DND-41 (cell line): ENCODE results near the gene SLC48A1.
A peak's percentile ranks its signal among the peaks of the same experiment; 100 is the strongest.

Source experiments
- ATAC-seq: fragments of 200-7000 bp; cut with Tn5 transposase; 3 replicates; pipeline ENCODE4 v1.9.1; 2021; ENCODE audit warnings: low read depth; ENCODE audit not compliant: insufficient read depth
- DNase-seq: peaks from one replicate; pipeline ENCODE4 v3.0.0-alpha.2; 2020
- H2AFZ ChIP-seq: 2 replicates; pipeline ENCODE4 v1.6.0; 2012; ENCODE audit warnings: low read depth, low read length
- H3K27ac ChIP-seq: 2 replicates; pipeline ENCODE4 v1.5.1; 2012; ENCODE audit warnings: low read length, inconsistent platforms
- H3K27me3 ChIP-seq: fragments of 200-600 bp; sonication (generic); 2 replicates; pipeline ENCODE4 v1.6.0; 2012; ENCODE audit warnings: low read length, mild to moderate bottlenecking, inconsistent platforms; ENCODE audit not compliant: insufficient read depth, poor library complexity
- H3K36me3 ChIP-seq: 2 replicates; pipeline ENCODE4 v1.5.1; 2012; ENCODE audit warnings: low read length, inconsistent platforms; ENCODE audit not compliant: insufficient read depth
- H3K4me1 ChIP-seq: 2 replicates; pipeline ENCODE4 v1.5.1; 2012; ENCODE audit warnings: mild to moderate bottlenecking, low read length; ENCODE audit not compliant: insufficient read depth
- H3K4me2 ChIP-seq: 2 replicates; pipeline ENCODE4 v1.6.0; 2012; ENCODE audit warnings: mild to moderate bottlenecking, moderate library complexity, low read length, inconsistent platforms; ENCODE audit not compliant: insufficient read depth
- H3K4me3 ChIP-seq, 2 experiments: fragments of 200-600 bp in 1 of 2; shearing (Covaris generic) in 1 of 2; 2 replicates each; pipeline ENCODE4 v1.5.1; 2012 to 2016; ENCODE audit warnings: inconsistent platforms in 2 of 2, low read length in 2 of 2, mild to moderate bottlenecking in 2 of 2, low read depth in 1 of 2, moderate library complexity in 1 of 2
- H3K79me2 ChIP-seq: 2 replicates; pipeline ENCODE4 v1.6.0; 2012; ENCODE audit warnings: low read length, inconsistent platforms; ENCODE audit not compliant: insufficient read depth
- H3K9ac ChIP-seq: 2 replicates; pipeline ENCODE4 v1.6.0; 2012; ENCODE audit warnings: low read depth, mild to moderate bottlenecking, inconsistent platforms, low read length, moderate library complexity
- H3K9me3 ChIP-seq: 2 replicates; pipeline ENCODE4 v1.5.1; 2012; ENCODE audit warnings: low read length, moderate library complexity, mild to moderate bottlenecking, inconsistent platforms; ENCODE audit not compliant: insufficient read depth, severe bottlenecking
- H4K20me1 ChIP-seq: 2 replicates; pipeline ENCODE4 v1.6.0; 2012; ENCODE audit warnings: low read length; ENCODE audit not compliant: insufficient read depth
- CTCF ChIP-seq: IDR thresholded peaks from 2 replicates; pipeline ENCODE4 v1.5.1; 2012; ENCODE audit warnings: borderline replicate concordance, low read length, moderate library complexity, mild to moderate bottlenecking; ENCODE audit not compliant: poor library complexity, severe bottlenecking; ENCODE audit errors: extremely low read depth
- EZH2 ChIP-seq: IDR thresholded peaks from 3 replicates; pipeline ENCODE4 v1.6.1; 2012; ENCODE audit warnings: borderline replicate concordance, low read depth, mild to moderate bottlenecking, moderate library complexity, low read length, inconsistent platforms; ENCODE audit not compliant: severe bottlenecking

The SLC48A1 gene

GRCh38 chr12:47762850-47763465 is 10.1 kb upstream of the SLC48A1 start:
- H3K9me3 ChIP-seq: no peaks in the 10 kb centered on the region
- H3K4me3 ChIP-seq: no peak overlapping the region
- H3K79me2 ChIP-seq: no peaks in the 10 kb centered on the region
- no peak overlapping the region for H3K4me2 ChIP-seq
- DNase-seq: no peak
- peaks cover 4% of the 10 kb centered on the region for H4K20me1 ChIP-seq
- H2AFZ ChIP-seq: no peak overlapping the region
- no peak for ATAC-seq
- TF ChIP-seq EZH2: no peak
- no peak for TF ChIP-seq CTCF
- H3K27me3 ChIP-seq: peaks cover 19% of the 10 kb centered on the region
- no peak overlapping the region for H3K27ac ChIP-seq
- no peak overlapping the region for H3K9ac ChIP-seq
- no peaks in the 10 kb centered on the region for H3K36me3 ChIP-seq
- peaks cover 16% of the 10 kb centered on the region for H3K4me1 ChIP-seq

GRCh38 chr12:47763481-47764346 is 9.3 kb upstream of the SLC48A1 start:
- no peak overlapping the region for H3K4me2 ChIP-seq
- H3K9me3 ChIP-seq: no peaks in the 10 kb centered on the region
- H3K9ac ChIP-seq: no peak overlapping the region
- H3K4me1 ChIP-seq: peaks cover 9% of the 10 kb centered on the region
- no peaks in the 10 kb centered on the region for H3K36me3 ChIP-seq
- no peak overlapping the region for H3K4me3 ChIP-seq
- H3K27ac ChIP-seq: no peak overlapping the region
- DNase-seq (no peak), ATAC-seq (no peak)
- TF ChIP-seq EZH2 (no peak), CTCF (no peak)
- peaks cover 19% of the 10 kb centered on the region for H3K27me3 ChIP-seq
- no peak overlapping the region for H2AFZ ChIP-seq
- no peaks in the 10 kb centered on the region for H3K79me2 ChIP-seq
- peaks cover 3% of the 10 kb centered on the region; the same call in 1 of the 2 replicates for H4K20me1 ChIP-seq

GRCh38 chr12:47766502-47767215 is 6.4 kb upstream of the SLC48A1 start:
- no peak overlapping the region for H2AFZ ChIP-seq
- DNase-seq (peak; percentile 62), ATAC-seq (peak; percentile 85)
- no peaks in the 10 kb centered on the region for H3K36me3 ChIP-seq
- H3K79me2 ChIP-seq: no peaks in the 10 kb centered on the region
- no peak overlapping the region for H3K27ac ChIP-seq
- TF ChIP-seq CTCF: no peak
- TF ChIP-seq EZH2: no peak
- H4K20me1 ChIP-seq: peaks cover 3% of the 10 kb centered on the region; the same call in 1 of the 2 replicates
- no peaks in the 10 kb centered on the region for H3K9me3 ChIP-seq
- H3K4me3 ChIP-seq: no peak overlapping the region
- H3K9ac ChIP-seq: no peak overlapping the region
- H3K27me3 ChIP-seq: peaks cover 16% of the 10 kb centered on the region
- H3K4me2 ChIP-seq: no peak overlapping the region
- no peaks in the 10 kb centered on the region for H3K4me1 ChIP-seq
